ENCODE measurements around the gene ARFIP2.

DNA sequence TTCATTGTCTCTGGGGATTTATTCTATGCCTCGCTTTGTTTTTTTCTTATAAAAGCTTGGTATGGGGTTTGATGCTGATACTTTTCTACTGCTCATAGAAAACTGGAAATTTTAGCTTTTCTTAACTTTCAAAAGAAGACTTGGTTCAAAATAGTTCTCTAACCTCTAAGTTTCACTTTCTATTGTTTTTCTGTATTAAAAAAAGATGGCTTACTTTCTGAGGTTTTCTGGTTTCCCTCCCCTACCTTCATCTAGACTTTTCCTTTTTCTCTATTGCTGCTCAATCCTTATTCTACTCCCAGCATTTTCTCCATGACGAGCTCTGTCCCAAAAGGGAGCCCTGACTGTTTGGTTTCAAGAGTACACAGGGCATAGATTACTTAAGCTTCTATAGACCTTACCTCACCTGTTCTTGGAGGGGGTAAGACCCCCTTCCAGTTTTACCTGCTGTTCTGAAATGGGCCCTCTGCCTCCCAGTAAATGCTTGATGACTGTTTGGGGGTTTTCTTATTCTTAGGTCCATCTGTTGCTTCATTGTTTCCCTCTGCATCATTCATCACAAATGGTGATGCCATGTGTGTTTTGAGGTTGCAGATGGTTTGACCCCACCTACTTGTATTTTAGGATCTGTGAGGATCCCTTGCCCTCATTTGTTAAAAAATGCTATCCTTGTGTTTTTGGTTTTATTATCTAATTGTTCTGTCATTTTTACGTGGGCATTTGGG, 45.4 kb upstream of the ARFIP2 start:
- no peak for TF ChIP-seq EZH2 (optimal IDR thresholded peaks at IDR 0.05; ENCODE audit: low read depth, low read length)
- TF ChIP-seq, protein P1, sequence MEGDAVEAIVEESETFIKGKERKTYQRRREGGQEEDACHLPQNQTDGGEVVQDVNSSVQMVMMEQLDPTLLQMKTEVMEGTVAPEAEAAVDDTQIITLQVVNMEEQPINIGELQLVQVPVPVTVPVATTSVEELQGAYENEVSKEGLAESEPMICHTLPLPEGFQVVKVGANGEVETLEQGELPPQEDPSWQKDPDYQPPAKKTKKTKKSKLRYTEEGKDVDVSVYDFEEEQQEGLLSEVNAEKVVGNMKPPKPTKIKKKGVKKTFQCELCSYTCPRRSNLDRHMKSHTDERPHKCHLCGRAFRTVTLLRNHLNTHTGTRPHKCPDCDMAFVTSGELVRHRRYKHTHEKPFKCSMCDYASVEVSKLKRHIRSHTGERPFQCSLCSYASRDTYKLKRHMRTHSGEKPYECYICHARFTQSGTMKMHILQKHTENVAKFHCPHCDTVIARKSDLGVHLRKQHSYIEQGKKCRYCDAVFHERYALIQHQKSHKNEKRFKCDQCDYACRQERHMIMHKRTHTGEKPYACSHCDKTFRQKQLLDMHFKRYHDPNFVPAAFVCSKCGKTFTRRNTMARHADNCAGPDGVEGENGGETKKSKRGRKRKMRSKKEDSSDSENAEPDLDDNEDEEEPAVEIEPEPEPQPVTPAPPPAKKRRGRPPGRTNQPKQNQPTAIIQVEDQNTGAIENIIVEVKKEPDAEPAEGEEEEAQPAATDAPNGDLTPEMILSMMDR (IDR thresholded peaks at IDR 0.05; ENCODE audit: low read length) = no peak

Measured in MM.1S (cell line).